Measurements from ENCODE around the gene NHLH2. TPM values are rescaled to one million over a fixed set of nuclear protein-coding genes. Genes with fewer than 3 reads are reported as not detected.
A peak's percentile ranks its signal among the peaks of the same experiment; 100 is the strongest.

NHLH2 gene
- total RNA-seq, 1 experiment from 2014 or later = not detected

DNA sequence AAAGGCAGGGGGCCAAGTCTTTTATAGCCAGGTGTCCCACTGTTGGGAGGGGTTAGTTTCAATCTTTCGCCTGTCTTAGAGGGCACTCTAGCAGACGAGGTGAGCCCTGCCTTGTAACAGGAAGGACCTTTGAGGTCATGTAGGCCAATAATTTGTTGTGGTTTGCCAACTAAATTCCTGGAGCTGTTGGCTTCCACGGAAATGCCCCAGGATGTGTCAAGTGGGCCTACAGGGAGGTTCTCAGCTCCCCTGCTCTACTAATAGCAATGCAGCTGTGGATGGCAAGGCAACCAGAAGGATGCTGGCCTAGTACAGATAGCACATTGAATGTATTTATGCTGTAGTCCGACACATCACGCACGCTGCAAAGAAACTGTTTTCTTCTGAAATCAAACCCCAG, 50.1 kb downstream of the NHLH2 start:
- Histone ChIP-seq H3F3A (ENCODE audit: insufficient read depth, low read depth) (no peaks in the 10 kb centered on the region), H3K27me3 (ENCODE audit: insufficient read depth, low read depth) (no peaks in the 10 kb centered on the region), H3K4me3 (no peak overlapping the region), H3K27ac (no peak overlapping the region), H3K9me2 (ENCODE audit: insufficient read depth) (no peaks in the 10 kb centered on the region; the same call in 1 of the 2 replicates), H4K20me1 (ENCODE audit: insufficient read depth) (no peaks in the 10 kb centered on the region), H3K4me2 (no peak overlapping the region), H3K4me1 (replicated peaks; ENCODE audit: insufficient read depth) (peaks cover 8% of the 10 kb centered on the region), H3K36me3 (ENCODE audit: low read depth) (no peaks in the 10 kb centered on the region), H3K79me2 (ENCODE audit: low read depth) (no peaks in the 10 kb centered on the region), H3K9me3 (ENCODE audit: insufficient read depth, low read depth) (peaks cover 5% of the 10 kb centered on the region), H2AFZ (no peak overlapping the region)
- TF ChIP-seq EZH2 (IDR thresholded peaks at IDR 0.05; ENCODE audit: low read depth) = no peak
- TF ChIP-seq, protein P1, sequence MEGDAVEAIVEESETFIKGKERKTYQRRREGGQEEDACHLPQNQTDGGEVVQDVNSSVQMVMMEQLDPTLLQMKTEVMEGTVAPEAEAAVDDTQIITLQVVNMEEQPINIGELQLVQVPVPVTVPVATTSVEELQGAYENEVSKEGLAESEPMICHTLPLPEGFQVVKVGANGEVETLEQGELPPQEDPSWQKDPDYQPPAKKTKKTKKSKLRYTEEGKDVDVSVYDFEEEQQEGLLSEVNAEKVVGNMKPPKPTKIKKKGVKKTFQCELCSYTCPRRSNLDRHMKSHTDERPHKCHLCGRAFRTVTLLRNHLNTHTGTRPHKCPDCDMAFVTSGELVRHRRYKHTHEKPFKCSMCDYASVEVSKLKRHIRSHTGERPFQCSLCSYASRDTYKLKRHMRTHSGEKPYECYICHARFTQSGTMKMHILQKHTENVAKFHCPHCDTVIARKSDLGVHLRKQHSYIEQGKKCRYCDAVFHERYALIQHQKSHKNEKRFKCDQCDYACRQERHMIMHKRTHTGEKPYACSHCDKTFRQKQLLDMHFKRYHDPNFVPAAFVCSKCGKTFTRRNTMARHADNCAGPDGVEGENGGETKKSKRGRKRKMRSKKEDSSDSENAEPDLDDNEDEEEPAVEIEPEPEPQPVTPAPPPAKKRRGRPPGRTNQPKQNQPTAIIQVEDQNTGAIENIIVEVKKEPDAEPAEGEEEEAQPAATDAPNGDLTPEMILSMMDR (conservative IDR thresholded peaks at IDR 0.05) = no peak
- CTCF ChIA-PET = no interaction called here
- intact Hi-C loops (cut with micrococcal nuclease; ENCODE audit: unreplicated experiment) = no loop called here
- DNase-seq = peak in 1 of 2 experiments; percentile 33
- POLR2A ChIA-PET (ENCODE audit: unreplicated experiment) = no interaction called here
- BruUV-seq (replicated peaks) = no TSS peak

DNA sequence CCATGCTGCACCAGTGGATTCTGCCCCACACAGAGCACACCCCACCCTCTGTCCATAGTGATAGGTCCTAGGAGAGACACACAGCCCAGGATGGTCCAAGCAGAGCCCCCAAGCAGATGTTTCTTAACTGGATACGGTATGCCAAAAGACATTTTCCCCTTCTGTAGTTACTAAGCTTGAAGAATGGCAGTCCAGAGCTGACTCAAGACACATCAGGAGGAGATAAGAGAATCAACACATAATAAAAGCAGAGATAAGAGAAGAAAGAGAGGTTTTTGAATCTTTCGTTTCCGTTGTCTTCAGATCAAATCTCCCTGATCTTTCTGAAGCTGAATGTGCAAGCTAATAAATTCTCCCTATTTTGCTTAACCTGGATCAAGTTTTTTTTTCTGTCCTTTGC, 50.6 kb downstream of the NHLH2 start:
- BruUV-seq (replicated peaks) = no TSS peak
- ChIA-PET POLR2A (ENCODE audit: unreplicated experiment) (no interaction called here), CTCF (interaction anchor here (0.6 kb wide), 1 partner anchor 519 kb away, joined by 4 read pairs; no protein-coding TSS in a partner anchor)
- Histone ChIP-seq H3K27me3 (ENCODE audit: insufficient read depth, low read depth) (no peaks in the 10 kb centered on the region), H3K9me3 (ENCODE audit: insufficient read depth, low read depth) (peaks cover 5% of the 10 kb centered on the region), H3K4me3 (no peak overlapping the region), H4K20me1 (ENCODE audit: insufficient read depth) (no peaks in the 10 kb centered on the region), H3K79me2 (ENCODE audit: low read depth) (no peaks in the 10 kb centered on the region), H3K4me2 (no peak overlapping the region), H2AFZ (no peak overlapping the region), H3K9me2 (ENCODE audit: insufficient read depth) (no peaks in the 10 kb centered on the region; the same call in 1 of the 2 replicates), H3K36me3 (ENCODE audit: low read depth) (no peaks in the 10 kb centered on the region), H3K4me1 (replicated peaks; ENCODE audit: insufficient read depth) (peaks cover 8% of the 10 kb centered on the region), H3F3A (ENCODE audit: insufficient read depth, low read depth) (no peaks in the 10 kb centered on the region), H3K27ac (no peak overlapping the region)
- no peak for TF ChIP-seq EZH2 (IDR thresholded peaks at IDR 0.05; ENCODE audit: low read depth)
- TF ChIP-seq, protein P1 (conservative IDR thresholded peaks at IDR 0.05) = no peak
- DNase-seq = peak in 1 of 2 experiments; percentile 21
- intact Hi-C loops (cut with micrococcal nuclease; ENCODE audit: unreplicated experiment) = no loop called here

Other genes with a start within 250 kb of the NHLH2 start
- 33.4 and 43.0 TPM in 2 replicates for gene VANGL1, start 199.2 kb downstream of the NHLH2 start, total RNA-seq (2021)
- not detected in 2 replicates for gene CASQ2, start 72.4 kb downstream of the NHLH2 start, total RNA-seq (2021)
- gene SLC22A15, start 135.4 kb upstream of the NHLH2 start, total RNA-seq (2021) = 1.8 and 4.5 TPM in 2 replicates

All from PC-9 (cell line).